T-cell (primary cell): Measurements from ENCODE around the gene RIMBP3C. TPM values are rescaled to one million over a fixed set of nuclear protein-coding genes. Genes with fewer than 3 reads are reported as not detected.
"Not testable (repeated sequence)": the region's sequence is repeated elsewhere in the genome, so short reads cannot be mapped to it uniquely, and the experiment has no call there.

Source experiments
- ATAC-seq, 4 experiments: fragments of 200-7000 bp in 3 of 4; fragments of 150-1000 bp in 1 of 4; cut with Tn5 transposase; replicated peaks in 1 of 4; 1 replicate in 3 of 4; 2 replicates in 1 of 4; pipeline ENCODE4 v1.10.0; 2021; ENCODE audit warnings: moderate library complexity in 3 of 4, mild to moderate bottlenecking in 2 of 4, moderate number of reproducible peaks in 1 of 4
- CTCF ChIA-PET, 2 donors: fragments of 300-600 bp; sonication (Branson Sonifier 250); formaldehyde crosslinking; loops; one replicate each; lab custom pipeline; 2022; ENCODE audit warnings: antibody characterized with exemption in 2 of 2; lab: Charles Lee
- POLR2A ChIA-PET, 2 donors: fragments of 300-600 bp; sonication (Branson Sonifier 250); formaldehyde crosslinking; loops; one replicate each; lab custom pipeline; 2022; ENCODE audit warnings: antibody characterized with exemption in 2 of 2; lab: Charles Lee
- DNase-seq, 35 experiments: peaks; one replicate each; pipeline versions ENCODE4 v3.0.0 to v3.0.0-alpha.2; 2013 to 2023
- H3K27ac ChIP-seq: one replicate; pipeline ENCODE4 v1.5.1; 2013; ENCODE audit warnings: low read length
- H3K27me3 ChIP-seq, 2 experiments: replicated peaks in 1 of 2; 1 replicate in 1 of 2; 2 replicates in 1 of 2; pipeline versions ENCODE4 v1.6.1 to v1.7.0; 2013; ENCODE audit warnings: low read length in 1 of 2, mixed read lengths in 1 of 2; ENCODE audit not compliant: control insufficient read depth in 2 of 2, insufficient read depth in 2 of 2; ENCODE audit errors: extremely low read depth in 1 of 2
- H3K36me3 ChIP-seq, 2 donors: 1 replicate in 1 of 2; 2 replicates in 1 of 2; pipeline versions ENCODE4 v1.6.1 to v1.7.0; 2013; ENCODE audit warnings: low read length in 1 of 2; ENCODE audit not compliant: control insufficient read depth in 2 of 2, insufficient read depth in 1 of 2; ENCODE audit errors: extremely low read depth in 1 of 2
- H3K4me1 ChIP-seq, 2 experiments: 1 replicate in 1 of 2; 2 replicates in 1 of 2; pipeline versions ENCODE4 v1.6.1 to v1.7.0; 2013; ENCODE audit warnings: low read length in 2 of 2, mixed read lengths in 1 of 2; ENCODE audit not compliant: insufficient read depth in 2 of 2, control insufficient read depth in 1 of 2; ENCODE audit errors: extremely low read depth in 1 of 2
- H3K4me3 ChIP-seq, 2 donors: 1 replicate in 1 of 2; 2 replicates in 1 of 2; pipeline versions ENCODE4 v1.5.1 to v1.7.0; 2013; ENCODE audit warnings: mild to moderate bottlenecking in 2 of 2, low read length in 1 of 2, moderate library complexity in 1 of 2; ENCODE audit not compliant: control insufficient read depth in 1 of 2; ENCODE audit errors: extremely low read depth in 1 of 2
- H3K9me3 ChIP-seq: 2 replicates; pipeline ENCODE4 v1.7.0; 2013
- H3K27ac Mint-ChIP-seq, 2 donors: one replicate each; pipeline ENCODE4 v1.8.0; 2020 to 2021; ENCODE audit warnings: mild to moderate bottlenecking in 2 of 2, mixed read lengths in 2 of 2
- H3K27me3 Mint-ChIP-seq, 2 donors: one replicate each; pipeline ENCODE4 v1.8.0; 2021 to 2022; ENCODE audit warnings: mixed read lengths in 2 of 2
- H3K36me3 Mint-ChIP-seq: one replicate; pipeline ENCODE4 v1.8.0; 2021; ENCODE audit warnings: mixed read lengths
- H3K4me1 Mint-ChIP-seq, 3 donors: one replicate each; pipeline ENCODE4 v1.8.0; 2020 to 2022; ENCODE audit warnings: mixed read lengths in 3 of 3, mild to moderate bottlenecking in 1 of 3
- H3K4me3 Mint-ChIP-seq, 3 donors: one replicate each; pipeline ENCODE4 v1.8.0; 2020 to 2022; ENCODE audit warnings: mild to moderate bottlenecking in 3 of 3, mixed read lengths in 3 of 3, moderate library complexity in 3 of 3
- H3K9me3 Mint-ChIP-seq, 3 donors: one replicate each; pipeline ENCODE4 v1.8.0; 2020 to 2022; ENCODE audit warnings: mixed read lengths in 3 of 3
- WGBS: methylation state at CpG from one replicate; pipeline ENCODE4 v1.1.5; 2013; ENCODE audit warnings: missing lambda C conversion rate; ENCODE audit not compliant: insufficient coverage; 5-methylcytosine and 5-hydroxymethylcytosine counted together
- total RNA-seq, 35 experiments: library from RNA in 6 of 35; stranded (reverse) in 6 of 35; fragments of 120-200 nt in 1 of 35; gene quantifications; one replicate each; pipeline versions ENCODE4 v1.2.1 to v1.2.4 and lab custom pipeline; 2013 to 2026

Gene RIMBP3C
- total RNA-seq, 5 donors from 2014 or later (not counting 1 experiment from before 2014, with no cell fraction given): 2.8 to 4.7 (median 3.9) TPM; not detected in 2

DNA sequence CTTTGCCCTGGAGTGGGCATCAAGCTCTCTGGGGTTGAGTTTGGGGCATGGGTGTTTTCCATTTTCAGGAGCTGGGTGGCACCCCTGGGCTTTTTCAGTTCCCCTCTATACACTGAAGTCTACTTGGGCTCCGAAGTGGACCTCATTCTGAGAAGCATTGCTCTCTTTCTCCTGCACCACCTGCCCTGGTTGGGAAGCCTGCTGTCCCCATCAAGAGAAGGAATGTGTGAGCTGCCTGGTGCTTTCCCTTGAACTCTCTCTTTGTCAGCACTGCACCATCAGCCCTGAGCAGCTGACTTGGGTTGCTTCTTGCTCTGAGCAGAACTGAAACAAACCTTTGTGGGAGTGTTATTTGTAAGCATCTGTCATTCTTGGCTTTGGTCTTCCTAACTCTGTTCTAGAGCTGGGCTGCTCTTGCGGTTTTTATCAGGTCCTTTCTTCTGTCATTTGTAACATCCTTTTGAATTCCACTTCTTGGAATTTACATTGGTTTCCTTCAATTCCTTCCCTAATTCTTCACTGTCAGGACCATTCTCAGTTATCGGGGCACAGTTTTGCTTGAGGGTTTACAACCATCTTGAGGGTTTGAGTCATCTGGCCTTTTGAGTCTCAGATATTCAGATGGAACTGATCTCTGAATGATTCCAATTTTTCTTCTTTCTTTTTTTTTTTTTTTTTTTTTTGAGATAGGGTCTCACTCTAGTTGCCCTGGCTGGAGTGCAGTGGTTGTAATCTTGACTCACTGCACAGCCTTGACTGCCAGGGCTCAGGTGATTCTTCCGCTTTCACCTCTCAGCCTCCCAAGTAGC is 36.7 kb upstream of the RIMBP3C start:
- H3K4me1 Mint-ChIP-seq: peaks cover 63 to 72% (median 71%) of the 10 kb centered on the region in 3 donors
- peaks cover 0 to 59% of the 10 kb centered on the region in 2 experiments for H3K4me1 ChIP-seq
- H3K9me3 Mint-ChIP-seq: no peaks in the 10 kb centered on the region

GRCh38 chr22:21585389-21585788 is 34.1 kb upstream of the RIMBP3C start:
- Histone ChIP-seq H3K4me3 (no peak overlapping the region), H3K9me3 (no peaks in the 10 kb centered on the region), H3K4me1 (peaks cover 0 to 69% of the 10 kb centered on the region in 2 experiments), H3K27me3 (no peaks in the 10 kb centered on the region), H3K36me3 (peaks cover 3 to 4% of the 10 kb centered on the region in 2 donors), H3K27ac (no peak overlapping the region)
- Mint-ChIP-seq H3K36me3 (peaks cover 13% of the 10 kb centered on the region), H3K4me1 (peaks cover 53 to 66% (median 65%) of the 10 kb centered on the region in 3 donors), H3K27me3 (no peaks in the 10 kb centered on the region), H3K4me3 (peak overlapping the region in 1 of 3 donors; percentile 8), H3K9me3 (no peaks in the 10 kb centered on the region), H3K27ac (peak overlapping the region in 1 of 2 donors; percentile 19)
- ATAC-seq (no peak), DNase-seq (no peak)
- ChIA-PET POLR2A (no interaction called here), CTCF (interaction anchor here in 1 of 2 donors (0.6 kb wide), 1 partner anchor 13 kb away, joined by 6 read pairs; no protein-coding TSS in a partner anchor)
- no CpG with 5 or more reads among the region's 2 CpGs for WGBS

More for the DNA sequence above, 36.7 kb upstream of the RIMBP3C start:
- H3K36me3 ChIP-seq: peaks cover 3 to 8% of the 10 kb centered on the region in 2 donors
- no peaks in the 10 kb centered on the region for H3K27me3 Mint-ChIP-seq
- ChIA-PET POLR2A (no interaction called here), CTCF (interaction anchor here (0.6 to 0.7 kb wide), 2 partner anchors 9 to 361 kb away, joined by 4 read pairs; no protein-coding TSS in a partner anchor)
- H3K9me3 ChIP-seq: no peaks in the 10 kb centered on the region
- H3K27ac Mint-ChIP-seq: peak overlapping the region; percentile 56 to 84
- H3K36me3 Mint-ChIP-seq: peaks cover 15% of the 10 kb centered on the region
- ATAC-seq (peak; percentile 20 to 67 (median 50)), DNase-seq (peak in 2 of 35 experiments; percentile 17 to 28)
- H3K4me3 Mint-ChIP-seq: peak overlapping the region in 1 of 3 donors; percentile 47
- H3K4me3 ChIP-seq: no peak overlapping the region
- no peaks in the 10 kb centered on the region for H3K27me3 ChIP-seq
- WGBS: no CpG with 5 or more reads among the region's 4 CpGs
- H3K27ac ChIP-seq: no peak overlapping the region

DNA sequence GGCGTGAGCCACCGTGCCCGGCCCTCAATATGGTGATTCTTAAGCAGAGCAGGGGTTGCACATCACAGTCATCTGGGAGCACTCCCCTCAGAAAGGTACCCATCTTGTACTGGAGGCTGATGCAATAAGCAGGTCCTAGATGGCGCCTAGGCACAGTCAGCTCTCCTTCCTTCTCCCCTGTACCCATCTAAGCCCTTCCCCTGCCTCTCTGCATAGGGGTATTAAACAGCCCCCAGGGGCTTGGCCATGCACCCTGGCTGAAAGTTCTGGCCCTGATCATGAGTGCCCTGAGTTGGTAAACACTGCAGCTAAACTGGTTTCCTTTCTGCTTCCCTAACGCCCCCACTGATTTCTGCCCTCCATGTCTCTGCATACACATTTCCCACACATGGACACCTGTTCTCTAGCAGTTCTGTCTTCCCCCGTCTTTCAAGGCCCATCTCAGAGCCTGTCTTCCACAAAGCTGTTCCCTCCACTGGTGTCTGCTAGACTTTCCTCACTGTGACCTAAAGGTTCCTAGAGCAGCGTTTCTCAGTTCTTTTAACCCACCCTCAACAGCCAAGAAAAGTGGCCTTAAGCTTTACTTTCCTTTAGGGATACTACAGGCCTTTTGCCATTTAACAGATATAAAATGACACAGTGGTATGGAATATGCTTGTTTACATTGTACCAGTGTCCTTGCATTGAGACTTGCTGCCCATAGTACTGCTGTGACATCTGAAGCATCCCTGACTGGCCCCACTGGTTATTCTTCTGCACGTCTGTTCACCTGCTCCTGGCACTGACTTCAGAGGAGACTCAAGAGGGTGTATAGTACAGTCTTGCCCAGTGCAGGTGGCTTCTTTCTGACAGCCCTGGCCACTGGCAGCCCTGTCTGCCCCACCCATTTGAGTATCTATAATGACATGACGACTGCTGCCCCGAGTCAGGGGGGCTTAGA is 31.8 kb upstream of the RIMBP3C start:
- Mint-ChIP-seq H3K27ac (peak overlapping the region; percentile 21 to 58), H3K4me3 (no peak overlapping the region), H3K36me3 (peaks cover 9% of the 10 kb centered on the region), H3K9me3 (no peaks in the 10 kb centered on the region), H3K4me1 (peaks cover 52 to 71% (median 70%) of the 10 kb centered on the region in 3 donors), H3K27me3 (no peaks in the 10 kb centered on the region)
- WGBS: 82% methylated on average over 8 of the region's 10 CpGs
- CTCF ChIA-PET: no interaction called here
- no peak overlapping the region for H3K4me3 ChIP-seq
- no peak for DNase-seq
- peaks cover 0 to 74% of the 10 kb centered on the region in 2 experiments for H3K4me1 ChIP-seq
- H3K27me3 ChIP-seq: no peaks in the 10 kb centered on the region
- no peak for ATAC-seq
- H3K27ac ChIP-seq: no peak overlapping the region
- H3K9me3 ChIP-seq: no peaks in the 10 kb centered on the region
- H3K36me3 ChIP-seq: peaks cover 3 to 8% of the 10 kb centered on the region in 2 donors
- POLR2A ChIA-PET: interaction anchor here in 1 of 2 donors (0.7 kb wide), 1 partner anchor 10 kb away, joined by 5 read pairs; no protein-coding TSS in a partner anchor

GRCh38 chr22:21581009-21581713 is 29.9 kb upstream of the RIMBP3C start:
- H3K27me3 Mint-ChIP-seq, H3K4me3 ChIP-seq, DNase-seq, H3K9me3 ChIP-seq, H3K27ac ChIP-seq, H3K9me3 Mint-ChIP-seq, H3K27me3 ChIP-seq, H3K4me3 Mint-ChIP-seq, H3K27ac Mint-ChIP-seq, POLR2A ChIA-PET, ATAC-seq: not testable (repeated sequence)
- Mint-ChIP-seq H3K36me3 (peaks cover 13% of the 10 kb centered on the region), H3K4me1 (peaks cover 52 to 69% (median 67%) of the 10 kb centered on the region in 3 donors)
- 85% methylated on average over 4 of the region's 10 CpGs for WGBS
- peaks cover 0 to 73% of the 10 kb centered on the region in 2 experiments for H3K4me1 ChIP-seq
- CTCF ChIA-PET: interaction anchor here in 1 of 2 donors (0.7 kb wide), 1 partner anchor 49 kb away, joined by 5 read pairs; the partner anchor contains the start of gene YDJC
- peaks cover 0 to 11% of the 10 kb centered on the region in 2 donors for H3K36me3 ChIP-seq

- Mint-ChIP-seq H3K36me3 (peaks cover 11% of the 10 kb centered on the region), H3K27ac (peak overlapping the region in 1 of 2 donors; percentile 23), H3K4me1 (peaks cover 48 to 72% (median 67%) of the 10 kb centered on the region in 3 donors)
- 100% methylated on average over 1 of the region's 9 CpGs for WGBS
- Histone ChIP-seq H3K4me1 (peaks cover 0 to 78% of the 10 kb centered on the region in 2 experiments), H3K36me3 (peaks cover 0 to 11% of the 10 kb centered on the region in 2 donors)
- H3K4me3 Mint-ChIP-seq, H3K4me3 ChIP-seq, H3K27ac ChIP-seq, ATAC-seq, H3K9me3 Mint-ChIP-seq, H3K27me3 ChIP-seq, H3K9me3 ChIP-seq, POLR2A ChIA-PET, H3K27me3 Mint-ChIP-seq, DNase-seq: not testable (repeated sequence)
- CTCF ChIA-PET: interaction anchor here in 1 of 2 donors (0.7 kb wide), 1 partner anchor 49 kb away, joined by 5 read pairs; the partner anchor contains the start of gene YDJC
Measured at GRCh38 chr22:21580623-21581007, 29.4 kb upstream of the RIMBP3C start.
